ENCODE data around the gene IRAK1. TPM values are rescaled to one million over a fixed set of nuclear protein-coding genes. Genes with fewer than 3 reads are reported as not detected.

IRAK1 gene
- total and polyA plus RNA-seq, 2 donors (not counting 3 experiments of a cell fraction or from before 2014, with no cell fraction given): 63.6 to 138 TPM

DNA sequence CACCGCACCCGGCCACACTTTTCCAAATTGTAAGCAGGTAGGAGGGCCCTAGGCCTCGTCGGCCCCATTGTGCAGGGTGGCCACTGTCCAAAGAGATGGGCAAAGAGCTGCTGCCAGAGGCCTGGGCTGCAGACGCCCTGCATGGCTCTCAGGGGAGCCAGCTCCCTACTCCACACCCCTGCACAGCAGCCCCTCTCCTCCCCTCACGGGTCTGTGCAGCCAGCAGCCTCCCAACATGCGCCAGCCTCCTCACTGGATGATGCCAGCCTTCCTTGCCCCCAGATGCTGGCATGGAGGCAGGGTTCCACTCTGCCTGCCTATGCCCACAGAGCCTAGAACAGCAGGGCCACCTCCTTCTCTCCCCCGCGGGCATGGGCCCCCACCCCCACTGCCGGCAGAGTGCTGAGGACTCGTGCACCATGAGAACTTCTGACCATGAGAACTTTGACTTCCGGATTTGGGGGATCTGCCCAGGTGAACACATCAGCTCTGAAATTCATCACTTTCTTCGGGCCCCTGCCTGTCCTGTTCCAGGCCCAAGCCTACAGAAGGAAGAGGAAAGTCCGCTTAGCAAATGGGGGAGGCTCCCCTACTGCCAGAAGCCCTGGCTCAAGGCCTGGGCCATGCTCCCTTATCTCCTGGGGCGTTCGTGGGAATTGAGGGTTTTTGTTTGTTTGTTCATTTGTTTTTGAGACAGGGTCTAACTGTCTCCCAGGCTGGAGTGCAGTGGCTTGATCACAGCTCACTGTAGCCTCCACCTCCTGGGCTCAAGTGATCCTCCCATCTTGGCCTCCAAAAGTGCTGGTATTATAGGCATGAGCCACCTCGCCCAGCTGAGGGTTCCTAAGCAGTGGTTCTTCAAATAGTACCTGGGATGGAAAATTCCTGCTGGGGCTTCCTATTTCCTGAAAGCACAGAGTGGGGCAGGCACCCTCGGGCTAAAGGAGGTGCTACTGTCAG lies 8.0 kb downstream of the IRAK1 start:
- H4K20me1 ChIP-seq (replicated peaks; ENCODE audit: control insufficient read depth, extremely low read depth, insufficient read depth, low read length): no peaks in the 10 kb centered on the region
- intact Hi-C loops (cut with micrococcal nuclease): no loop called here
- POLR2A ChIA-PET: no interaction called here
- no peak overlapping the region for H3K27ac ChIP-seq (ENCODE audit: insufficient read depth, low read depth, low read length)
- H3K4me1 ChIP-seq (ENCODE audit: control insufficient read depth, extremely low read depth, insufficient read depth, low read length): peaks cover 6% of the 10 kb centered on the region
- no peak overlapping the region for H2AFZ ChIP-seq (ENCODE audit: low read depth, low read length)
- H3K79me2 ChIP-seq (ENCODE audit: control insufficient read depth, insufficient read depth, low read length): peaks cover 4% of the 10 kb centered on the region
- BruUV-seq (replicated peaks): no TSS peak
- FAIRE-seq (peak; percentile 63), DNase-seq (ENCODE audit: low read depth, low spot score) (no peak)
- H3K36me3 ChIP-seq (ENCODE audit: control insufficient read depth in 2 of 2, extremely low read depth in 1 of 2, insufficient read depth in 2 of 2, low read length in 2 of 2): peaks cover 0 to 11% of the 10 kb centered on the region in 2 experiments
- H3K4me2 ChIP-seq (ENCODE audit: insufficient read depth, low read length): no peak overlapping the region
- no peaks in the 10 kb centered on the region for H3K9me1 ChIP-seq (replicated peaks; ENCODE audit: control insufficient read depth, extremely low read depth, insufficient read depth, low read length)
- CTCF ChIA-PET: interaction anchor here (2.2 to 2.5 kb wide), 2 partner anchors 15 to 35 kb away, joined by 16 to 39 read pairs; no protein-coding TSS in a partner anchor
- dilution Hi-C loops (cut with MboI; ENCODE audit: extremely low pct_ligation_motif_present, low sequenced_read_pairs): no loop called here
- no peaks in the 10 kb centered on the region for H3K27me3 ChIP-seq (ENCODE audit: control insufficient read depth in 2 of 2, insufficient read depth in 2 of 2, low read length in 2 of 2)
- no peak overlapping the region for H3K9ac ChIP-seq (replicated peaks; ENCODE audit: extremely low read depth, insufficient read depth, low read length)
- H3K4me3 ChIP-seq (replicated peaks in 1 of 3; ENCODE audit: insufficient read depth in 1 of 3, low read depth in 1 of 3, low read length in 3 of 3): no peak overlapping the region
- no peaks in the 10 kb centered on the region for H3K9me3 ChIP-seq (replicated peaks; ENCODE audit: control insufficient read depth, insufficient read depth, low read length)
- TF ChIP-seq MYC (IDR thresholded peaks at IDR 0.05; ENCODE audit: low read depth, low read length) (no peak), JUN (IDR thresholded peaks at IDR 0.05; ENCODE audit: borderline replicate concordance, insufficient read depth, insufficient read length, low read depth) (no peak), EZH2 (IDR thresholded peaks at IDR 0.05; ENCODE audit: borderline replicate concordance, low read depth, low read length, severe bottlenecking) (no peak)
- TF ChIP-seq, protein P1, sequence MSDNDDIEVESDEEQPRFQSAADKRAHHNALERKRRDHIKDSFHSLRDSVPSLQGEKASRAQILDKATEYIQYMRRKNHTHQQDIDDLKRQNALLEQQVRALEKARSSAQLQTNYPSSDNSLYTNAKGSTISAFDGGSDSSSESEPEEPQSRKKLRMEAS (IDR thresholded peaks at IDR 0.05; ENCODE audit: insufficient read depth, insufficient read length): no peak

DNA sequence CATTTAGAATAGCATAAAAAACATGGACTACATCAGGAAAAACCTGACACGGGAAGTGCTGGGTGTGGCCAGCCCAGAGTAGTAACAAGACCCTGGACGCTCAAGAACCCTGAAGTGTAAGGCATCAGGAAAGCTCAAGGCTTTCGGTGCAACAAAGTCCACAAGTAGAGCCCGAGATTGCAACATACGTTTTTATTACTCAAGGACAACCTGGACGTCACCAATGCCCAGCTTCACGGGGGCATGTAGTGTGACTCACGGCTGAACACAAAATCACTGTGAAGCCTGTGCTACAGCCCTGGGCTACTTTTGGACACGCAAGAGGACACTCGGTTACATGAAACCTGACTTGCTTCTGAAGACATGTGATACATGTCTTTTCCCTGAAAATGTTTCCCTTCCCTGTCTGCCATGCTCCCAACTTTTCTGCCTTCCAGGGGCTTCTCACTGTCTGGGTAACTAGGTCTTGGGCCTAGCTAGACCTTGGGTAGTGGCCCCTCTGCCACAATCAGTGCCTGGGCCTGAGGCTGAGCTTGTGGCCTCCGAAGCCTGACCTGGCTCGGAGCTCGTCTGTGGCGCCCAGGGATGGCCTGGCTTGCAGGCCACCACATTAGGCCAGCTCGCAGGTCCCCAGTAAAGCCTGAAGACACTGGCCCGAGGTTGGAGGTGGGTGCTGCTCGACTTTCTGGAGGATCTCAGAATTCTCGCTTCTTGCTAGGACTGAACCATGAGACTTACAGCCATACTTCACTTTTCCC lies 9.2 kb downstream of the IRAK1 start:
- DNase-seq (ENCODE audit: low read depth, low spot score): no peak
- peaks cover 6% of the 10 kb centered on the region for H3K4me1 ChIP-seq (ENCODE audit: control insufficient read depth, extremely low read depth, insufficient read depth, low read length)
- H3K9me3 ChIP-seq (replicated peaks; ENCODE audit: control insufficient read depth, insufficient read depth, low read length): no peaks in the 10 kb centered on the region
- H3K79me2 ChIP-seq (ENCODE audit: control insufficient read depth, insufficient read depth, low read length): no peaks in the 10 kb centered on the region
- no peak overlapping the region for H3K9ac ChIP-seq (replicated peaks; ENCODE audit: extremely low read depth, insufficient read depth, low read length)
- H3K4me3 ChIP-seq (replicated peaks in 1 of 3; ENCODE audit: insufficient read depth in 1 of 3, low read depth in 1 of 3, low read length in 3 of 3): no peak overlapping the region
- no peak for FAIRE-seq
- no peaks in the 10 kb centered on the region for H3K9me1 ChIP-seq (replicated peaks; ENCODE audit: control insufficient read depth, extremely low read depth, insufficient read depth, low read length)
- H3K36me3 ChIP-seq (ENCODE audit: control insufficient read depth in 2 of 2, extremely low read depth in 1 of 2, insufficient read depth in 2 of 2, low read length in 2 of 2): peaks cover 0 to 4% of the 10 kb centered on the region in 2 experiments
- no peaks in the 10 kb centered on the region for H3K27me3 ChIP-seq (ENCODE audit: control insufficient read depth in 2 of 2, insufficient read depth in 2 of 2, low read length in 2 of 2)
- ChIA-PET POLR2A (no interaction called here), CTCF (no interaction called here)
- H2AFZ ChIP-seq (ENCODE audit: low read depth, low read length): no peak overlapping the region
- dilution Hi-C loops (cut with MboI; ENCODE audit: extremely low pct_ligation_motif_present, low sequenced_read_pairs) (no loop called here), intact Hi-C loops (cut with micrococcal nuclease) (no loop called here)
- H3K27ac ChIP-seq (ENCODE audit: insufficient read depth, low read depth, low read length): no peak overlapping the region
- TF ChIP-seq FOS (IDR thresholded peaks at IDR 0.05; ENCODE audit: borderline replicate concordance, insufficient read depth, low read length) (no peak), POLR2A (IDR thresholded peaks at IDR 0.05; ENCODE audit: low read depth, low read length) (no peak), JUN (IDR thresholded peaks at IDR 0.05; ENCODE audit: borderline replicate concordance, insufficient read depth, insufficient read length, low read depth) (no peak), GATA2 (IDR thresholded peaks at IDR 0.05; ENCODE audit: insufficient read depth, insufficient read length, low read depth, low read length) (no peak), EZH2 (IDR thresholded peaks at IDR 0.05; ENCODE audit: borderline replicate concordance, low read depth, low read length, severe bottlenecking) (no peak), POLR2AphosphoS5 (IDR thresholded peaks at IDR 0.05; ENCODE audit: insufficient read depth, low read depth, low read length) (no peak), MYC (IDR thresholded peaks at IDR 0.05; ENCODE audit: low read depth, low read length) (no peak)
- TF ChIP-seq, protein P1 (IDR thresholded peaks at IDR 0.05; ENCODE audit: insufficient read depth, insufficient read length): no peak
- TF ChIP-seq, protein P2, sequence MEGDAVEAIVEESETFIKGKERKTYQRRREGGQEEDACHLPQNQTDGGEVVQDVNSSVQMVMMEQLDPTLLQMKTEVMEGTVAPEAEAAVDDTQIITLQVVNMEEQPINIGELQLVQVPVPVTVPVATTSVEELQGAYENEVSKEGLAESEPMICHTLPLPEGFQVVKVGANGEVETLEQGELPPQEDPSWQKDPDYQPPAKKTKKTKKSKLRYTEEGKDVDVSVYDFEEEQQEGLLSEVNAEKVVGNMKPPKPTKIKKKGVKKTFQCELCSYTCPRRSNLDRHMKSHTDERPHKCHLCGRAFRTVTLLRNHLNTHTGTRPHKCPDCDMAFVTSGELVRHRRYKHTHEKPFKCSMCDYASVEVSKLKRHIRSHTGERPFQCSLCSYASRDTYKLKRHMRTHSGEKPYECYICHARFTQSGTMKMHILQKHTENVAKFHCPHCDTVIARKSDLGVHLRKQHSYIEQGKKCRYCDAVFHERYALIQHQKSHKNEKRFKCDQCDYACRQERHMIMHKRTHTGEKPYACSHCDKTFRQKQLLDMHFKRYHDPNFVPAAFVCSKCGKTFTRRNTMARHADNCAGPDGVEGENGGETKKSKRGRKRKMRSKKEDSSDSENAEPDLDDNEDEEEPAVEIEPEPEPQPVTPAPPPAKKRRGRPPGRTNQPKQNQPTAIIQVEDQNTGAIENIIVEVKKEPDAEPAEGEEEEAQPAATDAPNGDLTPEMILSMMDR (IDR thresholded peaks at IDR 0.05; ENCODE audit: extremely low read depth in 1 of 2, insufficient read depth in 1 of 2, low read depth in 1 of 2, low read length in 2 of 2): no peak
- no peak overlapping the region for H3K4me2 ChIP-seq (ENCODE audit: insufficient read depth, low read length)
- BruUV-seq (replicated peaks): TSS peak; percentile 56
- no peaks in the 10 kb centered on the region for H4K20me1 ChIP-seq (replicated peaks; ENCODE audit: control insufficient read depth, extremely low read depth, insufficient read depth, low read length)

Measured in endothelial cell of umbilical vein (primary cell).